ENCODE results near the gene ING1.

DNA sequence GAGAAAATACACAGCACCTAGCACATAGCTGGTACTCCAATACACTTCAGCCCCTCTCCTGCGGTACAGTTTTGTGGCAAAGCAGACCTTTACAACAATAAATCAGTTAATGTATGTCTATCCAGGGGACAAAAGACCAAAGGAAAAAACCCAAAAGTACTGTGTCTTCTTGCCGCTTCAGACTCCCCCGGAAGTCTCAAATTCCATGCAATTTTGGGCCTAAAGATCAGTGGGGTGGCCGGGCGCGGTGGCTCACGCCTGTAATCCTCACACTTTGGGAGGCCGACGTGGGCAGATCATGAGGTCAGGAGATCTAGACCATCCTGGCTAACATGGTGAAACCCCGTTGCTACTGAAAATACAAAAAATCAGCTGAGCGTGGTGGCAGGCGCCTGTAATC, 23.8 kb upstream of the ING1 start:
- TF ChIP-seq POLR2A (IDR thresholded peaks at IDR 0.05) (no peak), POLR2AphosphoS5 (IDR thresholded peaks at IDR 0.05) (no peak)
- TF ChIP-seq, protein P1, sequence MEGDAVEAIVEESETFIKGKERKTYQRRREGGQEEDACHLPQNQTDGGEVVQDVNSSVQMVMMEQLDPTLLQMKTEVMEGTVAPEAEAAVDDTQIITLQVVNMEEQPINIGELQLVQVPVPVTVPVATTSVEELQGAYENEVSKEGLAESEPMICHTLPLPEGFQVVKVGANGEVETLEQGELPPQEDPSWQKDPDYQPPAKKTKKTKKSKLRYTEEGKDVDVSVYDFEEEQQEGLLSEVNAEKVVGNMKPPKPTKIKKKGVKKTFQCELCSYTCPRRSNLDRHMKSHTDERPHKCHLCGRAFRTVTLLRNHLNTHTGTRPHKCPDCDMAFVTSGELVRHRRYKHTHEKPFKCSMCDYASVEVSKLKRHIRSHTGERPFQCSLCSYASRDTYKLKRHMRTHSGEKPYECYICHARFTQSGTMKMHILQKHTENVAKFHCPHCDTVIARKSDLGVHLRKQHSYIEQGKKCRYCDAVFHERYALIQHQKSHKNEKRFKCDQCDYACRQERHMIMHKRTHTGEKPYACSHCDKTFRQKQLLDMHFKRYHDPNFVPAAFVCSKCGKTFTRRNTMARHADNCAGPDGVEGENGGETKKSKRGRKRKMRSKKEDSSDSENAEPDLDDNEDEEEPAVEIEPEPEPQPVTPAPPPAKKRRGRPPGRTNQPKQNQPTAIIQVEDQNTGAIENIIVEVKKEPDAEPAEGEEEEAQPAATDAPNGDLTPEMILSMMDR (IDR thresholded peaks at IDR 0.05): no peak

Measured in upper lobe of left lung (tissue), 4 donors.